ENCODE results near the gene SAXO1.
"Not testable (repeated sequence)": the region's sequence is repeated elsewhere in the genome, so short reads cannot be mapped to it uniquely, and the experiment has no call there.

Gene SAXO1

DNA sequence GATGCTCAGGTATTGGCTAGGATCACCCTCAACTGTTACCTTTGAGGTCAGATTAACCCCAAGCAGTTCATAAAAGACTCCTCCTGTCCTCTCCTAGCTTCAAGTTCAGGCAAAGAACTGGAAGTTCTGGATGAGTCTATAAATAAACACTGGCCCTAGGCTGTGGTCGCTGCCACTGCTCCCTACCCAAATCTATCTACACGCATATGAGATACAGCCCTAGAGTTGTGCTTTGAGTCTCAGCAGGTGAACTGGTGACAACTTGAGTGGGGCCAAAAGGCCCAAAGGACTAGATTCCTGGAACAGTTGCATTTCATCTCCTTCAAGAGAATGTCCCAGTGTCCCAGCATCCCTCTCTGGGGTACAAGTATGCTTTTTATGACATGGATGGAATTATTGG, 62.6 kb downstream of the SAXO1 start:
- DNase-seq (ENCODE audit: low read depth): no peak

DNA sequence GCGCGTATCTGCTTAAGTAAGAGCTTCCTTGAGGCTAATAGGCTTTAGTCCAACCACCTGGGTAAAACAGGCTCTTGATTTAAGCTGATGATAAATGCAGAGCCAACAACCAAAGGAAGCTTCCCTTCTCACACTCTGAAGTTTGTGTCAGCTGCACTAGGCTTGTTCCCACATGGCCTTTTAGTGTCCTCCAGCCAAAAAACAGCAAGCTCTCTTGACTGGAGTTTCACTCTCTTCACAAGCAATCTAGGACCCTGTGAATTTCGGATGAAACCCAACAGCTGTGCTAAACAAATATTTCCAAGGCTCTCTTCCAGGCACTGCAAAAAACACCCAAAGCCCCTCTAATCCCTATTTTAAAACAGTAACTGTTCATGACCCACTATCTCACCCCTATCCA, 63.9 kb downstream of the SAXO1 start:
- no peak for DNase-seq (ENCODE audit: low read depth)

DNA sequence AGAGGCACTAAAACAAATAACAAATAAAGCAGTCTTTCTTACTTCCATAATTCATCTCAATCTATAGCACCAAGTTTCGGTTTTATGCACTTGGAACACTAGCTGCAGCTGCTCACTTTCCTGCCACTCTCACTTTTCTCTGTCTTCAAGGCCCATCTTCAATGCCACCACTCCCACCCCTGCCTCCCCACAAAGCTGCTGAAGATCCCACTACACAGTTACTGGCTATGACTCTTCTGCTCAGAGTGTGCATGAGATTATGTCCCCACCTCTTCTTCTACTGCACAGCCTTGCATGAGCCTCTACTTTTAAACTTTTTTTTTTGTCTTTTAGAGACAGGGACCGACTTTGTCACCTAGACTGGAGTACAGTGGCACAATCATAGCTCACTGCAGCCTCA, 77.4 kb downstream of the SAXO1 start:
- no peak for DNase-seq (ENCODE audit: low read depth)

DNA sequence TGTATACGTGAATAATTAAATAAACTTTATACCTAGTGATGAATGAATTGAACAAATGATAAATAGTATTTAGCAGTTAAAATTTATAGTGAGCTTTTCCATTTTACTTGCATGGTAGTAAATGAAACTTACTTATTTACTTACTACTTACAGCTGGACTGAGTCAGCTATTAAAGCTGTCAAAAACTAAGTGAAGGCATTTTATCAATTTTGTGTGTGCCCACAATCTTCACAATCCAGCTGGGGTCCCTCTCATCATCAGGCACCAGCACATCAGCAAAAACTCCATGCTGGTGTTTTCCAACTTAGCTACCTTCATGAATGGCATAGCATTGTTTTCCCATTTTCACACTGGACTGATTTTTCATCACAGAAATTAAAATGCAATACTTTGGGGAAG, 81.1 kb downstream of the SAXO1 start:
- no peak for DNase-seq (ENCODE audit: low read depth)

DNA sequence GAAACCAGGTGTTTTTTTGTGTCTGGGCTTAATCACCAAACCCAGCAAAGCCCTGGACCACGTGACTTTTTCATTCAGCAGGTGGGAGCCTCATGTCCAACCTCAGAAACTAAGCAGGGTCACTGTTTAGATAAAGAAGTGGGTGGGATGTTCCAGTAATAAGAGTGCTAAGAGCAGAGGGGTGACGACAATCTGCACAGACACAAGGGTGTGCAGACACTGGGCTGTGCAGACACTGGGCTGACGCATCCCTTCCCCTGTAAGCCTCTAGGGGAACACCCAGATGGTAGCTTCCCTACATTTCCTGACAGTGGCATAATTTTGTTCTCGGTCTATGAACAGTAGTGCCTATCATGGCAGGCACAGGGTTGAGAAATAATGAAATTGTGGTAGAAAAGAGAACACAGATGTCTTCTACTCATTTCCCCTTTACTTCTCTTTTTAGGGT, 85.1 kb downstream of the SAXO1 start:
- no peak for DNase-seq (ENCODE audit: low read depth)

DNA sequence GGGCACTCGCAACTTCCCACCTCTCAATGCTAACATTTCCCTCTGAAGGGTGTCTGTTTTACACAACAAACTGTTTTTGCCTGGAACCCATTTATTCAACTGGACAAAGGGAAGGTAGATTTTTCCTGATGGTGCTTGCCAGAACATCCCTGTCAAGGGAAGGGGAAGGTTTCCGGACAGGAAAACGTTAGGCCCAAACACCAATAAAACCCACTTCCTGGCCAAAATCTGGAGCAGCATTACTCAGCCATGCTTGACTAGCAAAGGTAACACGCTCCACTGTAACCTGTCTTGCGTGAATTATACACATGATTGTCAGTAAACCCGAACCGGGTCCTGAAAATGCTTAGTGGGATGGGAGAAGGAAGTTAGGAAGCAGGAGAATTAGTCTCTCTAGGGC, 90.2 kb downstream of the SAXO1 start:
- no peak for DNase-seq (ENCODE audit: low read depth)

DNA sequence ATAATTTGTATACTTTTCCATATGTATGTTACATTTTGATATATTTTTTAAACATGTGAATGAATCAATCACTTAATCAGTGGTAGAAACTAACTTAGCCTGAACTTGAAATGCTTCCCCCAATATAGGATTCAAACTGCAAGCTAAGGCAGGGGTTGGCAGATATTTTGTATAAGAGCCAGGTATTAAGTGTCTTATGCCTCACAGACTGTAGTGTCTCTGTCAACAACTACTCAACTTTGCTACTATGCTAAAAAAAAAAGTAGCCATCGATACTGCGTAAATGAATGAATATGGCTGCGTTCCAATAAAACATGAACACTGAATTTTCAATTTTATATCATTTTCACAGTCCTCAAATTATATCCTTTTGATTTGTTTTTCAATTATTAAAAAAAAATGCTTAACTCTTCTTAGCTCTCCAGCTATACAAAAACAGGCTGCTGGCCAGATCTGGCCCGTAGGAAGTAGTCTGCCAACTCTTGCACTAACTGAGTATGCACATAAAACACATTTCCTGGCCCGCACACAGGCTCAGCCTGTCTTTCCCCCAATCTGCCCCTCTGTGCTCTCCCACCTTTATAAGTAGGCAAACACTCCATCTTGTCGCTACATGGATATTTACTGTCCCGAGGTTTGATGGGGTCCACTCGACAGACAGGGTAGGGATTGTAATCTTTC, 91.8 kb downstream of the SAXO1 start:
- no peak for DNase-seq (ENCODE audit: low read depth)

DNA sequence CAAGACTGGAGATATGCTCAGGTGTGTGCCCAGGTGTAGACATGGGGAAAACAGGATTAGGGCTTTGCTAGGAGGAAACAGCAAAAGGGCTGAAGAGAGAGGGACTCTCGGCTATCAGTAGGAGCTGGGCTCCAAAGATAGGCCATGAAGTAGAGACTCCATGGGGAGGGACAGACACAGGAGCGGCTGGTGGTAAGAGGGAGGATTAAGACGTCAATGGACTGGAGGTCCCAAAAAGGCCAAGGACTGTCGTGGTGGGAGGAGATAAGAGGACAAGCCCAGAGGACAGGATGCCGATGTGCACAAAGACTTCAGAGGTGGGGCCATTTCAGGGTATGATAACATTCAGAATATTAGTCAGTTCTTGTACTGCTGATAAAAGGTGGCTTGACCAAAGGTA, 93.1 kb downstream of the SAXO1 start:
- DNase-seq (ENCODE audit: low read depth): no peak

DNA sequence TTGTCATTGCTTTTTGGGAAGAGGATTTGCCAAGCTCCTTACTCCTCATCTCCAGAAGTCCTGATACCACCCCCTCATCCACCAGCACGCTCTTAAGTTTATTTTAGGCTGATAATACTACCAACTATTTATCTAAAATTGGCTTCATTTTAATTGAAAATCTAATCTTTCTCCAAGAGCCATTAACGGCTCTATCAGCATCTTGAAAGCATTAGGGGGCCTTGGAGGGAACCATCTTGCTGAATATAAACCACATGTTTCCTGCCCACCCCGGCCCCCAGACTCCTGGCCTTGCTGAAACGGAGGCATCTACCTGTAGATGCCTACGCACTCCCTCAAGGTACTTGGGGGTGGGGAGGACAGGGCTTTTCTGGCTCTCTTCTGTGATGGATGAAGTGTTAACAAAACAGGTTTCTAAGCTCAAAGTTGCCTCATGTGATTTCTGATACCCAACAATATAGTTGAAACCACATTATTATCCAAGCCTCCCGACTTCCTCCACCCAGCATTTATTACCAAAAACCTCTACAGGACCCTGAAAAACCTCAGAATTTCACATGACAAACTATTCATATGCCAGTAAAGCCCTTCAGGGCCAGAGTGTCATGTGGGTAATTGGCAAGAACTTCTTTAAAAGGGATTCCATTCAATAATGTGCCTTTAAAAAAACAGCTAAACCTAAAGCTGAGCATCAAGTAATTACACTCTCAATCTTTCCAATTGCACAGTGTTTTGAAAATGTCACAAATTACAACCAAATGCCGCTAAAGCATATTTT, 96.7 kb downstream of the SAXO1 start:
- DNase-seq (ENCODE audit: low read depth): no peak

DNA sequence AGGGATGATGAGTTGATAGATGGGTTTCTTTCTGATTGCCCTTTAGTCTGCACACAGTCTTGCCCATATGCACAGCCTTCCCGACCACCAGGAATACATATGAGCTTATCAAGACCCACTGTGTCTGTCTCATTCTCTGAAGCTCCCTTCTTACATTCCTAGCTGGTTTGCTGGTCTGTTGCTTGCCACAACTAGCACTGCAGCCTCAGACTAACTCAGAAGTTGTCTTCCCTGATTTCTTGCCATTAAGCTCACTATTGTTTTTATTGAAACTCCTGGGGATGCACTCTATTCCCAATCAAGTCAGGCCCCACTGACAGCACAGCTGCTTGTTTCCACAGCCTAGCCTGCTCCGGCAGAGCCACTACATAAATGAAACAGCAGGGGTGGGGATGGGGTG, 97.5 kb downstream of the SAXO1 start:
- DNase-seq (ENCODE audit: low read depth): no peak

DNA sequence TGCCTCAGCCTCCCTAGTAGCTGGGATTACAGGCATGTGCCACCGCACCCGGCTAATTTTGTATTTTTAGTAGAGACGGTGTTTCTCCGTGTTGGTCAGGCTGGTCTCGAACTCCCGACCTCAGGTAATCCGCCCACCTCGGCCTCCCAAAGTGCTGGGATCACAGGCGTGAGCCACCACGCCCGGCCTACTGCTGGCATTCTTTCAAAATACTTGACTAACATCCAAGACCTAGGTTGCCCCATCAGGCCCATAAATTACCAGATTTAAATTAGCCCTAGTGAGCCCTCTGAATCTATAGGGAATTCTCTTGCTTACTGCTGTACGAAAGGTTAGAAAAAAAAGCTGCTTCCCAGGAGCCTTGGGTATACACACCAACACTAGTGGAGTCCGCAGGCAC, 102.4 kb downstream of the SAXO1 start:
- not testable (repeated sequence) for DNase-seq (ENCODE audit: low read depth)

DNA sequence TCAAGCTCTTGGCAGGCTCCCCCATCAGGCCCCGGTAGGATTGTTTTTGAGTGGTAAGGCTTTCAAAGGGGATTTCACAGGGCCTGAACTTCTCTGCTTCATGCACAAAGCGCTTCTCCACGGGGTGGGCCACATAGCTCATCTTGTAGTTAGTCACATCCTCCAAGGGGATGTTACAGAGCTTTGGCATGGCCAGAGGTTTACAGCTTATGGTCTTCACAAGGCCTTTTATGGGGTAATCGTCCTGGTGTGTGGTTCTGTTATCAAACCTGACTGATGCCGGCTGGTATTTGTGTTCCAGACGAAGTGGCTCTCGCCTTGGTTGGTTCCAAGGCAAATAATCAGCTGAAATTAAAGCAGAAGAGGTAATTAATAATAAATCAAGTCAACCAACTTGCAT, 104.3 kb downstream of the SAXO1 start:
- peak; percentile 72 for DNase-seq (ENCODE audit: low read depth)

DNA sequence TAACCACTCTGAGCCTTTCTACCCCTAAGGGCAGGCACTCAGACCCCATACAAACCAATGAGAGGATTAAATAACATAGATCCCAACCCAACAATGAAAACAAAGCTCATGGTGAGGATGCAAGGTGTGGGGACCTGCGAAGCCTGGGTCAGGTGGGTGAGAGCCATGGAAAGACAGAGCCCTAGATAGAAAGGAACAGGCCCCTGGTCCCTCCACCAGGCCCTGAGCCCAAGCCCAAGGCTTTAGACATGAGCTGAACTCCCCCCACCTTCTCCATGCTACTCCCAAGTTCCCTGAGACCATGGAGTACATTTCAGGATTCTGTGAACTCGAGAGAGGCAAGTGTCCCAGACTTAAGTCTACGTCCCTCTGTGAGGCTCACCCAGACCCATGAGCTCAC, 106.5 kb downstream of the SAXO1 start:
- no peak for DNase-seq (ENCODE audit: low read depth)

DNA sequence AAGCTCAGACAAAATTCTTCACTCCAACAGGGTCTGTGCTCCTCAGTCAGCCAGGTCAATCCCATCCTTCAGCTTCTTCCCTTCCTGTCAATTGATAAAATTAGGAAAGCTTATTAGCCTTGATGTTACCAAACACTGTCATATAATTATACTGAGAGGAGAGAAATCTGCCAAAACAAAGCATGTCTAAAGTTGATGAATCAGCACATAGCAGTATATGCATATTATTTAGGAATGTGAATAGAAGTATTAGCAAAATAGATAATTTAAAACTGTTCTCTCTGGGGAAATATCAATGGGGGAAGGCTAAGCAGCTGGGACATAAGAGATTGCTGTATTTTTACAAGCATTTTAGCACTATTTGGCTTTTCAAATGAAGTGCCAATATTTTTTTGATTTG, 107.1 kb downstream of the SAXO1 start:
- no peak for DNase-seq (ENCODE audit: low read depth)

DNA sequence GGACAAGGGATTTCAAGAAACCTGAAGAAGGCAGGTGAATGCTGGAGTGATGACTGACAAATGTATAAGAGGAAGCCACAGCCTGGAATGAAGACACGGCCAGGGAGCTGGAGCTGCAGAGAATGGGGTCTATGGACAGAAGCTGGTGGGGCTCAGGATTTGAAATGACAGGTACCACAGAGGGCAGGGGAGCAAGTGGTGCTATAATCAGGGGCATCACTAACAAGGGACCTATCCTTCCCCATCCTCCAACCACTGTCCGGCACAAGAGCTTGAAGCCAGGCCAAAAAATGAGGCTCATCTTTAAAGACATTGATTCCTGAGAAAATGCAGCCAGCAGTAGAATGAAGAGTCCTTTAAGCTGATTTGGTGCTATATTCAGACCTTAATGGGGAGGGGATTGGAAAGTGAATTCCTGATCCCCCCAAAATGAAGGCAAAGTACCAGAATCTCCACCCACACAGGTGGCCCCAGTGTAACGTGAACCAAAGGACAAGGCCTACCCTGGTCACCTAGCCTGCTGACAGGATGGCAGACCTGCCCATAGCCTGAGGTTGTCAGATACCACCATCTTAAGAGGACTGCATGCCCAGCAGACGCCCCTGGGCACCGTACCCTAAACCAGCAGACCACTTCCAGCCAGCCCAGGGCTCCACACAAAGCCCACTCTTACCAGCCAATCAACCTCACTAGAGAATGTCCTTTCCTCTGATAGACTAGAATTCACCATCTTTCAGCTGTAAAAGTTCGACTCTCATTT, 109.2 kb downstream of the SAXO1 start:
- no peak for DNase-seq (ENCODE audit: low read depth)

DNA sequence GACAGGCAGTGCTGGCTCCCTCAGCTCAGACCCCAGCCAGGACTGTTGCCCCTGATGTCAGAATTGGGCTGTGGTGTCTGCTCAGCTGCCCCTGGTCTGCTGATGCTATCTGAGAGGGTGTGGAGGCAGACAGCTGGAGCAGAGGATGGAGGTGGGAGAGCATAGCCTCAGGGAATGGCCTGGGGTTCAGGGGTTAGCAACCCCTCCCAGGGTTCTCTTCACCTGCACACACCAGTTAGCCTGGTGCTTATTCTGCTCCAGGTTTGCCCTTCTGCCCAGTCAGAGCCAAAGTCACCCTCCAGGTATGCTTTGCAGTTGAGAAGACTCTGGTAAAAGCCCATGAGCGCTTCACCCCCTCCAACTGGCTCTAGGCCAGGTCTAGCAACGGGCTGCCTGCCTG, 109.8 kb downstream of the SAXO1 start:
- no peak for DNase-seq (ENCODE audit: low read depth)

DNA sequence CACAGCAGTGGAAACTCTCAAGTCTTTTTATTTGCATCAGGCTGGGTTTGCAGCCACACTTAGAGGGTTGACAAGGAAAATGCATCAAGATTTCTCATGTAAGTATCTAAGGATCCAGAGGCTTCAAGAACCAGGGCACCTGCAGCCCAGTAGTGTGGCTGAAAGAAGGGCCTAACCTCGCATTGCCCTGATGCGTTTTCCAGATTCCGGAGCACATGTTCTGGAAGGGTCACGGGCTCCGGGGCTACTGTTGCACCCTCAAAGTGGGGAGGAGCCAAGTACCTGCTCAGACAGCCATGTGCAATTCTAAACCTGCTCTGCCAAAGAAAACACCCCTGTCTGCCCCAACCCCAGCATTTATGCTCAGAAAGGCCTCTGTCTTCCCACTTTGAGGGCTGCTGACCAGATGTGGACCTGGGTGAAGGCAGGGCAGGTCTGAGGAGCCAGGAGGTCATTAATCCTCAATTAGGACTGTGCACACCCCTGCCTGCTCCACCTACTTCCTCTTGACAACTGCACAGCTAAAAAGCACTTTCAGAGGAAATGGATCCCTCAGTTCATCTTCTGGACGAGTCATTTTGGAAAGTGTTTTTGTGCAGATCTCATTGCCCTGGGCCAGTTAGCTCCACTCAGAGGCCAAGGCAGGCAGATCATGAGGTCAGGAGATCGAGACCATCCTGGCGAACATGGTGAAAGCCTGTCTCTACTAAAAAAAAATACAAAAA, 110.7 kb downstream of the SAXO1 start:
- DNase-seq (ENCODE audit: low read depth): no peak

DNA sequence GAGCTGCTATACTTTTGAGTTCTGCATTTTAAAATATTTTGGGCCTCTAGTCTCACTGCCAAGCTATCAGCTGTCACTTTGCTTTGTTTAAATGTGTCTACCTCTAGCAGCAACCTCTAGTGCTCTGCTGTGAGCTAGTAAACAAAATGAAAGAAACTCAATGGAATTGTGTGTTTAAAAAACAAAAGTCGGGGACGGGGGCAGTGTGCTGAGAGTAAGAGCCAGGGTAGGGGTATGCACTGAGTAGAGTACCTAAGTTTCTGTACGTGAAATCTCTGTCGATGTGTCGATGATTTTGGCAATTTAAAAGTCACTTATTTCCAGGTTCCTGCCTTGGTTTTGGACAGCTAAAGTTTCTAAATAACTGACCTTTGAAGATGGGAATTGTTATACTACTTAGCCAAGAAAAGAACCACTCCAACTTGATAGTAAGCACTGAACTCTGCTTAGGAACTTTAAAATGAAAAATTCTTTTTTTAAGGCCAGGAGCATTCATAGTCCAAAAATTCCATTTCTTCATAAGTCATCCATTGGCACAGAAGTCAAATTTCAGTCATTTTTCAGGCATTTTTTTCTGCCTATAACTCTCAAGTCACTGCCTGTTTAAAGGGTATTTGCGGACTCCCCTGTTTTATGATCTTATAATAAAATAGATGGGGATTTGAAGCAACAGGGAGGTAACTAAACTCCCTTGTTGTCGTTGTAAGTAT, 111.5 kb downstream of the SAXO1 start:
- DNase-seq (ENCODE audit: low read depth): no peak

DNA sequence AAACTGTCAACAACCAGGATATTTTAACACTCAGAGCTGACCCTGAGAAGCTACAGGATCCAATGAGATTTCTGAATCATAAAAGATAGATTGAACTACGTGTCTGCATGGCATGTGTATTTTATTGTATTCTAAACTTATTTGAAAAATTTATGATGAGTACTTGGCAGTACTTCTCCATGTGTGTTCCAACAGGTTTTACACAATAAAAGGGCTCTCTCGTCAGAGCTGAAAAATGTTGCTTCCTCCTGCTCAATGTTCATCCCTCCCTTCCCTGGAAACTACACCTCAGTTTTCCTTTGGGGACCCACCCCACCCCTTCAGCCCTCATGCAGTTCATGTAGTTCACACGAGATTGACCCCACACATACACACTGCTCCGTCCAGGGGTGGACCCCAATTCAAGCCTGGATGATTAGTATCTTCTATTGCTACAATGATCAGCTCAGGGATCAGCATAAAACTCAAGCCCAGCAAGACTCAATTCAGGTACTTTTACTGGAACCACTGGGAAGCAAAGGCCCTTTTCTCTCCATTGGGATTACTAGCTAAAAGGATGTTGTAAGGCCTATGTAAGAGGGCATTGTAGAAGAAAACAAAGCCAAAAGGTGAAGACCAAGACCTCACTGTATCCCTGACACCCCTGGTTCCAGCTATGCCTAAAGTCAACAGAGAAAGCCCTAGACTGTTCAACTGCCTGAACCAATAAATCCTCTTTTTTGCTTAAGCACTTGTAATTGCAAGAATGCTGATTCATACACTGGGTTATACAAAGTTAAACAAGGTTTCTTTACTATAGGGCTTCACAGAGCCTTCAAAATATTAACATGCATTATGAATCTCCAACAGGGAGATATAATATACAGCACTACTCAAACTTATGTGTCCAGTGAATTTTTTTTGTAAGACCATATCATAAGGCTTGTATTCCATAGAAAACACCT, 112.6 kb downstream of the SAXO1 start:
- DNase-seq (ENCODE audit: low read depth): no peak

DNA sequence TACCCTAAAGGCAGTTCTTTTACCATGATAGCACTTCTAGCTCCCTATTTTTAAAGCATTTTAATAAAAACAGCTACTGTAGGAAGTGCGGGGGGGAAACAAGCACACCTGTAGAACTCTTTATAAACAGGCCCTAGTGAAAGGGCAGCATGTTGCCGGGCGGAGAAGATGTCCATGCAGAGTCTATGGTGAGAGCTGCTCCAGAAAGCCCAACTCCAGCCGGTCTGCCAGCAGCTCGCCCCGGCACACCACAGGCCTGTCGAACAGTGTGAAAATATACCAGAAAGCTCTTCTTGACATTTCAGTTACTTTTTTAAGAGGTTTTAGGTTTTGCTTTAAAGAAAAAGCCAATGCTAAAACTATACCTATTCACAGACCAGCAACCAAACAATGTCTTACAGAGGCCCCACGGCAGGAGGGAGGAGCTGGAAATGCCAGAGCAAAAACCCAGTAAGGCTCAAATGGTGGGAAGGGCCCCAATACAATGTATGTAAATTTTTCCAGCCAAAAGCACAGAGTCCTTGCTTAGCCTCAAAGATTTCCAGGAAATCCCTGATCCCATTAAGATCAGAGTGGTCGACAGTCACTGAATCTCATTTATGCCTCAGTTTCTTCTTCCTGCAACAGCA, 121.2 kb downstream of the SAXO1 start:
- DNase-seq (ENCODE audit: low read depth): no peak

All from non-pigmented ciliary epithelial cell (primary cell).